ENCODE measurements around the gene DSC3. TPM values are rescaled to one million over a fixed set of nuclear protein-coding genes. Genes with fewer than 3 reads are reported as not detected.

Gene DSC3
- total and polyA plus RNA-seq, 9 of the 15 experiments (the other 6 are each of a cell fraction or from before 2014, with no cell fraction given), result 0.01 to 0.40 (median 0.07) TPM

GRCh38 chr18:31049189-31049588 is 6.6 kb upstream of the DSC3 start (continued):
- TF ChIP-seq, protein P1, sequence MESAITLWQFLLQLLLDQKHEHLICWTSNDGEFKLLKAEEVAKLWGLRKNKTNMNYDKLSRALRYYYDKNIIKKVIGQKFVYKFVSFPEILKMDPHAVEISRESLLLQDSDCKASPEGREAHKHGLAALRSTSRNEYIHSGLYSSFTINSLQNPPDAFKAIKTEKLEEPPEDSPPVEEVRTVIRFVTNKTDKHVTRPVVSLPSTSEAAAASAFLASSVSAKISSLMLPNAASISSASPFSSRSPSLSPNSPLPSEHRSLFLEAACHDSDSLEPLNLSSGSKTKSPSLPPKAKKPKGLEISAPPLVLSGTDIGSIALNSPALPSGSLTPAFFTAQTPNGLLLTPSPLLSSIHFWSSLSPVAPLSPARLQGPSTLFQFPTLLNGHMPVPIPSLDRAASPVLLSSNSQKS (CRISPR knock-in tag; IDR thresholded peaks at IDR 0.05), result no peak
- TF ChIP-seq ETS2 (tag; IDR thresholded peaks at IDR 0.05; ENCODE audit: borderline replicate concordance, poor library complexity, severe bottlenecking) (no peak), CREB1 (IDR thresholded peaks at IDR 0.05) (no peak), CREB1 (CRISPR knock-in tag; IDR thresholded peaks at IDR 0.05) (no peak), SIRT6 (IDR thresholded peaks at IDR 0.05; ENCODE audit: low read depth, low read length) (no peak), JUNB (CRISPR knock-in tag; conservative IDR thresholded peaks at IDR 0.05) (no peak), ZC3H8 (IDR thresholded peaks at IDR 0.05) (no peak), NR3C1 (CRISPR knock-in tag; IDR thresholded peaks at IDR 0.05) (no peak), NCOA2 (IDR thresholded peaks at IDR 0.05; ENCODE audit: partially characterized antibody in 2 of 2) (no peak), TSHZ1 (CRISPR knock-in tag; IDR thresholded peaks at IDR 0.05) (no peak), ZNF23 (CRISPR knock-in tag; IDR thresholded peaks at IDR 0.05) (no peak), MAFG (tag; conservative IDR thresholded peaks at IDR 0.05) (peak; percentile 75), FOXJ3 (CRISPR knock-in tag; IDR thresholded peaks at IDR 0.05) (no peak), POU5F1 (IDR thresholded peaks at IDR 0.05; ENCODE audit: borderline replicate concordance, low read depth, low read length, partially characterized antibody) (no peak), ZNF551 (CRISPR knock-in tag; IDR thresholded peaks at IDR 0.05) (no peak), ZNF699 (CRISPR knock-in tag; IDR thresholded peaks at IDR 0.05; ENCODE audit: insufficient replicate concordance) (no peak), ATF1 (CRISPR knock-in tag; IDR thresholded peaks at IDR 0.05) (no peak), ATF1 (tag; IDR thresholded peaks at IDR 0.05) (peak; percentile 18; the same call in 1 of the 2 replicates), CREB5 (CRISPR knock-in tag; IDR thresholded peaks at IDR 0.05) (no peak), SMARCA5 (IDR thresholded peaks at IDR 0.05) (no peak), BRCA1 (IDR thresholded peaks at IDR 0.05) (no peak), BRCA1 (CRISPR knock-in tag; IDR thresholded peaks at IDR 0.05) (no peak), SRSF9 (IDR thresholded peaks at IDR 0.05; ENCODE audit: borderline replicate concordance, low read depth, low read length) (no peak), ADNP (tag; IDR thresholded peaks at IDR 0.05) (no peak), SOX6 (IDR thresholded peaks at IDR 0.05) (peak; percentile 8; the same call in 1 of the 2 replicates)
- TF ChIP-seq, protein P2, sequence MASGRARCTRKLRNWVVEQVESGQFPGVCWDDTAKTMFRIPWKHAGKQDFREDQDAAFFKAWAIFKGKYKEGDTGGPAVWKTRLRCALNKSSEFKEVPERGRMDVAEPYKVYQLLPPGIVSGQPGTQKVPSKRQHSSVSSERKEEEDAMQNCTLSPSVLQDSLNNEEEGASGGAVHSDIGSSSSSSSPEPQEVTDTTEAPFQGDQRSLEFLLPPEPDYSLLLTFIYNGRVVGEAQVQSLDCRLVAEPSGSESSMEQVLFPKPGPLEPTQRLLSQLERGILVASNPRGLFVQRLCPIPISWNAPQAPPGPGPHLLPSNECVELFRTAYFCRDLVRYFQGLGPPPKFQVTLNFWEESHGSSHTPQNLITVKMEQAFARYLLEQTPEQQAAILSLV (tag; IDR thresholded peaks at IDR 0.05), result no peak
